Measurements from ENCODE around the gene PCMTD2.
"Not testable (repeated sequence)": the region's sequence is repeated elsewhere in the genome, so short reads cannot be mapped to it uniquely, and the experiment has no call there.

DNA sequence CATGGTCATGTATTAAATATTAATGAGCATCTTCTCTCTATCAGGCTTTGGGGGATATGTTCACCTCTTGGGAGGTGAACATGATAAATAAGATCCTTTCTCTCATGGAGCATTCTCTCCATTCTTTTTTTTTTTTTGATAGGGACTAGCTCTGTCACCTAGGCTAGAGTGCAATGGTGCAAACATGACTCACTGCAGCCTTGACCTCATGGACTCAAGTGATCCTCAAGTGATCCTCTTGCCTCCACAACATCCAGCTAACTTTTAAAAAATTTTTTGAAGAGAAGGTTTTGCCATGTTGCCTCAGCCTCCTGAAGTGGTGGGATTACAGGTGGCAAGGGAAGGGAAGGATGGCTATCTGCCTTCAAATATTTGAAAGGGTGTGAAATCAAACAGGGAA lies 59.8 kb downstream of the PCMTD2 start:
- TF ChIP-seq CTCF (IDR thresholded peaks at IDR 0.05 in 4 of 5, conservative IDR thresholded peaks at IDR 0.05 in 1 of 5); POLR2A (IDR thresholded peaks at IDR 0.05): not testable (repeated sequence)
